PC-3 (cell line): ENCODE data around the gene SYT9. TPM values are rescaled to one million over a fixed set of nuclear protein-coding genes. Genes with fewer than 3 reads are reported as not detected.

Experiments used
- ATAC-seq: fragments of 200-7000 bp; cut with Tn5 transposase; 2 replicates; pipeline ENCODE4 v1.9.1; 2020; ENCODE audit warnings: mild to moderate bottlenecking, moderate library complexity
- BruUV-seq: library from RNA; stranded (reverse); fragments of 400-500 nt; replicated peaks from 2 replicates; lab custom pipeline; 2021; lab: Mats Ljungman, UMichigan
- CTCF ChIA-PET: fragments of 300-600 bp; sonication (Branson Sonifier 250); formaldehyde crosslinking; loops from one replicate; lab custom pipeline; 2022; ENCODE audit warnings: antibody characterized with exemption; lab: Charles Lee
- POLR2A ChIA-PET: fragments of 300-600 bp; sonication (Branson Sonifier 250); formaldehyde crosslinking; loops from one replicate; lab custom pipeline; 2022; ENCODE audit warnings: antibody characterized with exemption; ENCODE audit not compliant: unreplicated experiment; lab: Charles Lee
- DNase-seq: peaks from one replicate; pipeline ENCODE4 v3.0.0-alpha.2; 2015
- H2AFZ ChIP-seq: fragments of 300-600 bp; sonication (generic); 2 replicates; pipeline ENCODE4 v1.6.0; 2016; ENCODE audit warnings: antibody characterized with exemption, low read length
- H3F3A ChIP-seq: fragments of 300-600 bp; sonication (generic); one replicate; pipeline ENCODE4 v1.6.0; 2017; ENCODE audit warnings: antibody characterized with exemption, low read length, control low read depth, mild to moderate bottlenecking; ENCODE audit not compliant: unreplicated experiment
- H3K27ac ChIP-seq: fragments of 300-600 bp; sonication (generic); 2 replicates; pipeline ENCODE4 v1.5.1; 2016; ENCODE audit warnings: mild to moderate bottlenecking, low read length
- H3K27me3 ChIP-seq: fragments of 300-600 bp; sonication (generic); 2 replicates; pipeline ENCODE4 v1.6.1; 2016; ENCODE audit warnings: low read length, mixed read lengths
- H3K36me3 ChIP-seq: fragments of 300-600 bp; sonication (generic); 2 replicates; pipeline ENCODE4 v1.6.1; 2016; ENCODE audit warnings: low read depth, mixed run types, low read length, mixed read lengths
- H3K4me1 ChIP-seq: fragments of 300-600 bp; sonication (generic); 2 replicates; pipeline ENCODE4 v1.5.1; 2016; ENCODE audit warnings: low read length; ENCODE audit not compliant: insufficient read depth
- H3K4me2 ChIP-seq: fragments of 300-600 bp; sonication (generic); 2 replicates; pipeline ENCODE4 v1.6.0; 2016; ENCODE audit warnings: low read length
- H3K4me3 ChIP-seq: fragments of 300-600 bp; sonication (generic); 2 replicates; pipeline ENCODE4 v1.5.1; 2016; ENCODE audit warnings: mild to moderate bottlenecking, low read length, mixed read lengths
- H3K79me2 ChIP-seq: fragments of 300-600 bp; sonication (generic); 2 replicates; pipeline ENCODE4 v1.6.1; 2017; ENCODE audit warnings: low read length, mixed read lengths
- H3K9ac ChIP-seq: fragments of 300-600 bp; sonication (generic); 2 replicates; pipeline ENCODE4 v1.6.0; 2016; ENCODE audit warnings: mild to moderate bottlenecking, low read length
- H3K9me2 ChIP-seq: fragments of 300-600 bp; sonication (generic); replicated peaks from 2 replicates; pipeline ENCODE4 v1.6.1; 2016; ENCODE audit warnings: mixed run types, low read length, mixed read lengths
- H3K9me3 ChIP-seq: fragments of 300-600 bp; sonication (generic); 2 replicates; pipeline ENCODE4 v1.6.1; 2016; ENCODE audit warnings: low read length, mixed read lengths
- H4K20me1 ChIP-seq: fragments of 300-600 bp; sonication (generic); 2 replicates; pipeline ENCODE4 v1.6.1; 2016; ENCODE audit warnings: low read length, mixed read lengths
- CTCF ChIP-seq: fragments of 300-600 bp; sonication (generic); conservative IDR thresholded peaks from 2 replicates; pipeline ENCODE4 v1.5.1; 2017; ENCODE audit warnings: antibody characterized with exemption, low read depth, mild to moderate bottlenecking, low read length
- EZH2 ChIP-seq: fragments of 300-600 bp; sonication (generic); IDR thresholded peaks from one replicate; pipeline ENCODE4 v1.6.1; 2017; ENCODE audit warnings: antibody characterized with exemption, mild to moderate bottlenecking, low read length; ENCODE audit not compliant: unreplicated experiment
- EZH2phosphoT487 ChIP-seq: fragments of 300-600 bp; sonication (generic); IDR thresholded peaks from 2 replicates; pipeline ENCODE4 v1.6.1; 2018; ENCODE audit warnings: mild to moderate bottlenecking, antibody characterized with exemption, low read length, borderline replicate concordance
- intact Hi-C: fragments of 100-400 bp; cut with micrococcal nuclease; formaldehyde crosslinking; loops from 2 replicates; pipeline ENCODE4 v1.9.0; 2023
- total RNA-seq: library from RNA; depleted of rRNA; stranded (reverse); fragments of >200 nt; gene quantifications from 2 replicates; pipeline ENCODE4 v1.2.3, GENCODE V29; 2014

SYT9 gene
- total RNA-seq, 1 experiment from 2014 or later = 6.3 TPM

- H3K9me2 ChIP-seq = no peaks in the 10 kb centered on the region
- H3K9ac ChIP-seq = no peak overlapping the region
- no peaks in the 10 kb centered on the region for H3K36me3 ChIP-seq
- no peak overlapping the region for H3K4me2 ChIP-seq
- H3K79me2 ChIP-seq = no peaks in the 10 kb centered on the region
- no peaks in the 10 kb centered on the region for H3F3A ChIP-seq
- no peak overlapping the region for H3K27ac ChIP-seq
- BruUV-seq = no TSS peak
- CTCF ChIA-PET = no interaction called here
- H2AFZ ChIP-seq = no peak overlapping the region
- no peaks in the 10 kb centered on the region for H3K9me3 ChIP-seq
- ATAC-seq (no peak), DNase-seq (no peak)
- intact Hi-C loops = no loop called here
- no peak overlapping the region for H3K4me3 ChIP-seq
- H3K27me3 ChIP-seq = no peaks in the 10 kb centered on the region
- TF ChIP-seq EZH2phosphoT487 (no peak), EZH2 (no peak), CTCF (no peak)
- peaks cover 45% of the 10 kb centered on the region for H3K4me1 ChIP-seq
- POLR2A ChIA-PET = no interaction called here
- no peaks in the 10 kb centered on the region for H4K20me1 ChIP-seq
These were observed 164.4 kb downstream of the SYT9 start for GRCh38 chr11:7416080-7416479.

- H2AFZ ChIP-seq = no peak overlapping the region
- no peak overlapping the region for H3K4me2 ChIP-seq
- H3F3A ChIP-seq = no peaks in the 10 kb centered on the region
- H3K9ac ChIP-seq = no peak overlapping the region
- no peaks in the 10 kb centered on the region for H4K20me1 ChIP-seq
- H3K4me3 ChIP-seq = no peak overlapping the region
- no TSS peak for BruUV-seq
- no peak for DNase-seq
- no peaks in the 10 kb centered on the region for H3K9me3 ChIP-seq
- no peaks in the 10 kb centered on the region for H3K36me3 ChIP-seq
- H3K27ac ChIP-seq = no peak overlapping the region
- H3K79me2 ChIP-seq = no peaks in the 10 kb centered on the region
- ATAC-seq = no peak
- peaks cover 47% of the 10 kb centered on the region for H3K4me1 ChIP-seq
- TF ChIP-seq EZH2phosphoT487 (no peak), EZH2 (no peak), CTCF (no peak)
- ChIA-PET CTCF (no interaction called here), POLR2A (no interaction called here)
- intact Hi-C loops = no loop called here
- H3K9me2 ChIP-seq = no peaks in the 10 kb centered on the region
- no peaks in the 10 kb centered on the region for H3K27me3 ChIP-seq
These were observed 165.6 kb downstream of the SYT9 start for GRCh38 chr11:7417328-7417727.

- Histone ChIP-seq H4K20me1 (no peaks in the 10 kb centered on the region), H3K9ac (no peak overlapping the region), H3K4me3 (no peak overlapping the region), H3K9me3 (no peaks in the 10 kb centered on the region), H3F3A (no peaks in the 10 kb centered on the region), H3K79me2 (no peaks in the 10 kb centered on the region), H3K4me1 (peaks cover 50% of the 10 kb centered on the region), H2AFZ (no peak overlapping the region), H3K9me2 (no peaks in the 10 kb centered on the region), H3K4me2 (peak overlapping the region; percentile 7; the same call in 1 of the 2 replicates), H3K27me3 (no peaks in the 10 kb centered on the region), H3K36me3 (no peaks in the 10 kb centered on the region), H3K27ac (0 out of 2 replicates have a peak overlapping the region, but pooled peaks have one; percentile 11)
- intact Hi-C loops = no loop called here
- TF ChIP-seq EZH2phosphoT487 = no peak
- no peak for TF ChIP-seq CTCF
- TF ChIP-seq EZH2 = no peak
- ChIA-PET CTCF (no interaction called here), POLR2A (no interaction called here)
- DNase-seq (peak; percentile 65), ATAC-seq (0 out of 2 replicates have a peak, but pooled peaks have one; percentile 14)
- no TSS peak for BruUV-seq
These were observed 166.4 kb downstream of the SYT9 start for GRCh38 chr11:7418061-7418460.
